Measurements from ENCODE around the gene PLVAP.

The PLVAP gene

GRCh38 chr19:17376935-17377600 is at the start of gene PLVAP:
PLVAP (minus strand) TSS chr19:17377342; CDS start chr19:17377288, 54 bp downstream.
- Histone ChIP-seq H3K27me3 (ENCODE audit: control insufficient read depth in 1 of 2, insufficient read depth in 2 of 2, low read length in 2 of 2) (peaks cover 3 to 6% of the 10 kb centered on the region in 2 donors), H3K9me3 (ENCODE audit: control insufficient read depth in 2 of 2, low read length in 2 of 2) (no peaks in the 10 kb centered on the region), H3K4me3 (ENCODE audit: low read length in 2 of 2) (peak within 1 kb of the TSS in 1 of 2 donors; percentile 47), H3K9ac (ENCODE audit: low read length in 2 of 2) (no peak within 1 kb of the TSS), H3K27ac (ENCODE audit: low read length) (no peak within 1 kb of the TSS), H3K36me3 (ENCODE audit: control insufficient read depth in 2 of 2, insufficient read depth in 2 of 2, low read length in 2 of 2) (no peaks in the 10 kb centered on the region), H3K4me1 (ENCODE audit: control insufficient read depth, insufficient read depth, low read length) (no peaks in the 10 kb centered on the region)

GRCh38 chr19:17424743-17425365 is 47.7 kb upstream of the PLVAP start:
- H3K36me3 ChIP-seq (ENCODE audit: control insufficient read depth in 2 of 2, insufficient read depth in 2 of 2, low read length in 2 of 2) = peaks cover 0 to 5% of the 10 kb centered on the region in 2 donors
- no peak overlapping the region for H3K4me3 ChIP-seq (ENCODE audit: low read length in 2 of 2)
- peaks cover 8% of the 10 kb centered on the region for H3K4me1 ChIP-seq (ENCODE audit: control insufficient read depth, insufficient read depth, low read length)
- H3K9me3 ChIP-seq (ENCODE audit: control insufficient read depth in 2 of 2, low read length in 2 of 2) = no peaks in the 10 kb centered on the region
- H3K27ac ChIP-seq (ENCODE audit: low read length) = no peak overlapping the region
- no peak overlapping the region for H3K9ac ChIP-seq (ENCODE audit: low read length in 2 of 2)
- H3K27me3 ChIP-seq (ENCODE audit: control insufficient read depth in 1 of 2, insufficient read depth in 2 of 2, low read length in 2 of 2) = no peaks in the 10 kb centered on the region

- H3K9me3 ChIP-seq (ENCODE audit: control insufficient read depth in 2 of 2, low read length in 2 of 2) = no peaks in the 10 kb centered on the region
- H3K27me3 ChIP-seq (ENCODE audit: control insufficient read depth in 1 of 2, insufficient read depth in 2 of 2, low read length in 2 of 2) = no peaks in the 10 kb centered on the region
- H3K4me3 ChIP-seq (ENCODE audit: low read length in 2 of 2) = no peak overlapping the region
- H3K4me1 ChIP-seq (ENCODE audit: control insufficient read depth, insufficient read depth, low read length) = peaks cover 10% of the 10 kb centered on the region
- H3K36me3 ChIP-seq (ENCODE audit: control insufficient read depth in 2 of 2, insufficient read depth in 2 of 2, low read length in 2 of 2) = peaks cover 0 to 5% of the 10 kb centered on the region in 2 donors
- no peak overlapping the region for H3K9ac ChIP-seq (ENCODE audit: low read length in 2 of 2)
- H3K27ac ChIP-seq (ENCODE audit: low read length) = no peak overlapping the region
These were observed 46.5 kb upstream of the PLVAP start for GRCh38 chr19:17423429-17424208.

- H3K27me3 ChIP-seq (ENCODE audit: control insufficient read depth in 1 of 2, insufficient read depth in 2 of 2, low read length in 2 of 2) = no peaks in the 10 kb centered on the region
- H3K36me3 ChIP-seq (ENCODE audit: control insufficient read depth in 2 of 2, insufficient read depth in 2 of 2, low read length in 2 of 2) = peaks cover 0 to 5% of the 10 kb centered on the region in 2 donors
- peaks cover 10% of the 10 kb centered on the region for H3K4me1 ChIP-seq (ENCODE audit: control insufficient read depth, insufficient read depth, low read length)
- H3K4me3 ChIP-seq (ENCODE audit: low read length in 2 of 2) = no peak overlapping the region
- H3K9ac ChIP-seq (ENCODE audit: low read length in 2 of 2) = no peak overlapping the region
- no peak overlapping the region for H3K27ac ChIP-seq (ENCODE audit: low read length)
- H3K9me3 ChIP-seq (ENCODE audit: control insufficient read depth in 2 of 2, low read length in 2 of 2) = no peaks in the 10 kb centered on the region
These were observed 44.8 kb upstream of the PLVAP start for GRCh38 chr19:17421942-17422341.

- H3K27ac ChIP-seq (ENCODE audit: low read length) = no peak overlapping the region
- H3K27me3 ChIP-seq (ENCODE audit: control insufficient read depth in 1 of 2, insufficient read depth in 2 of 2, low read length in 2 of 2) = no peaks in the 10 kb centered on the region
- H3K9ac ChIP-seq (ENCODE audit: low read length in 2 of 2) = peak overlapping the region; percentile 49 to 55
- H3K36me3 ChIP-seq (ENCODE audit: control insufficient read depth in 2 of 2, insufficient read depth in 2 of 2, low read length in 2 of 2) = peaks cover 0 to 5% of the 10 kb centered on the region in 2 donors
- no peaks in the 10 kb centered on the region for H3K9me3 ChIP-seq (ENCODE audit: control insufficient read depth in 2 of 2, low read length in 2 of 2)
- H3K4me1 ChIP-seq (ENCODE audit: control insufficient read depth, insufficient read depth, low read length) = peaks cover 10% of the 10 kb centered on the region
- H3K4me3 ChIP-seq (ENCODE audit: low read length in 2 of 2) = peak overlapping the region; percentile 81 to 84
These were observed 43.4 kb upstream of the PLVAP start for GRCh38 chr19:17420475-17420924.

- peaks cover 0 to 5% of the 10 kb centered on the region in 2 donors for H3K36me3 ChIP-seq (ENCODE audit: control insufficient read depth in 2 of 2, insufficient read depth in 2 of 2, low read length in 2 of 2)
- H3K4me1 ChIP-seq (ENCODE audit: control insufficient read depth, insufficient read depth, low read length) = peaks cover 10% of the 10 kb centered on the region
- H3K27me3 ChIP-seq (ENCODE audit: control insufficient read depth in 1 of 2, insufficient read depth in 2 of 2, low read length in 2 of 2) = no peaks in the 10 kb centered on the region
- peak within 1 kb of the TSS; percentile 70 for H3K27ac ChIP-seq (ENCODE audit: low read length)
- H3K9ac ChIP-seq (ENCODE audit: low read length in 2 of 2) = peak within 1 kb of the TSS; percentile 54 to 74
- H3K9me3 ChIP-seq (ENCODE audit: control insufficient read depth in 2 of 2, low read length in 2 of 2) = no peaks in the 10 kb centered on the region
- H3K4me3 ChIP-seq (ENCODE audit: low read length in 2 of 2) = peak within 1 kb of the TSS; percentile 81 to 84
These were observed 42.7 kb upstream of the PLVAP start, which contains the start of gene MVB12A for GRCh38 chr19:17419621-17420474. MVB12A (plus strand) TSS chr19:17420047; CDS start chr19:17420136, 89 bp downstream.

GRCh38 chr19:17419154-17419620 is 42.0 kb upstream of the PLVAP start:
- Histone ChIP-seq H3K36me3 (ENCODE audit: control insufficient read depth in 2 of 2, insufficient read depth in 2 of 2, low read length in 2 of 2) (peaks cover 0 to 5% of the 10 kb centered on the region in 2 donors), H3K9ac (ENCODE audit: low read length in 2 of 2) (peak overlapping the region; percentile 54 to 74), H3K4me3 (ENCODE audit: low read length in 2 of 2) (peak overlapping the region; percentile 58 to 81), H3K9me3 (ENCODE audit: control insufficient read depth in 2 of 2, low read length in 2 of 2) (no peaks in the 10 kb centered on the region), H3K27ac (ENCODE audit: low read length) (peak overlapping the region; percentile 70), H3K4me1 (ENCODE audit: control insufficient read depth, insufficient read depth, low read length) (peaks cover 13% of the 10 kb centered on the region), H3K27me3 (ENCODE audit: control insufficient read depth in 1 of 2, insufficient read depth in 2 of 2, low read length in 2 of 2) (no peaks in the 10 kb centered on the region)

GRCh38 chr19:17418710-17419109 is 41.6 kb upstream of the PLVAP start:
- Histone ChIP-seq H3K27me3 (ENCODE audit: control insufficient read depth in 1 of 2, insufficient read depth in 2 of 2, low read length in 2 of 2) (no peaks in the 10 kb centered on the region), H3K9ac (ENCODE audit: low read length in 2 of 2) (no peak overlapping the region), H3K36me3 (ENCODE audit: control insufficient read depth in 2 of 2, insufficient read depth in 2 of 2, low read length in 2 of 2) (peaks cover 0 to 2% of the 10 kb centered on the region in 2 donors), H3K27ac (ENCODE audit: low read length) (no peak overlapping the region), H3K9me3 (ENCODE audit: control insufficient read depth in 2 of 2, low read length in 2 of 2) (no peaks in the 10 kb centered on the region), H3K4me3 (ENCODE audit: low read length in 2 of 2) (no peak overlapping the region), H3K4me1 (ENCODE audit: control insufficient read depth, insufficient read depth, low read length) (peaks cover 13% of the 10 kb centered on the region)

GRCh38 chr19:17415121-17415520 is 38.0 kb upstream of the PLVAP start:
- Histone ChIP-seq H3K27ac (ENCODE audit: low read length) (no peak overlapping the region), H3K27me3 (ENCODE audit: control insufficient read depth in 1 of 2, insufficient read depth in 2 of 2, low read length in 2 of 2) (no peaks in the 10 kb centered on the region), H3K36me3 (ENCODE audit: control insufficient read depth in 2 of 2, insufficient read depth in 2 of 2, low read length in 2 of 2) (no peaks in the 10 kb centered on the region), H3K9ac (ENCODE audit: low read length in 2 of 2) (no peak overlapping the region), H3K4me1 (ENCODE audit: control insufficient read depth, insufficient read depth, low read length) (peaks cover 16% of the 10 kb centered on the region), H3K4me3 (ENCODE audit: low read length in 2 of 2) (no peak overlapping the region), H3K9me3 (ENCODE audit: control insufficient read depth in 2 of 2, low read length in 2 of 2) (no peaks in the 10 kb centered on the region)

- H3K4me1 ChIP-seq (ENCODE audit: control insufficient read depth, insufficient read depth, low read length) = peaks cover 14% of the 10 kb centered on the region
These were observed 37.0 kb upstream of the PLVAP start for GRCh38 chr19:17414097-17414496.

More at GRCh38 chr19:17414097-17414496, 37.0 kb upstream of the PLVAP start:
- Histone ChIP-seq H3K9me3 (ENCODE audit: control insufficient read depth in 2 of 2, low read length in 2 of 2) (no peaks in the 10 kb centered on the region), H3K9ac (ENCODE audit: low read length in 2 of 2) (no peak overlapping the region), H3K36me3 (ENCODE audit: control insufficient read depth in 2 of 2, insufficient read depth in 2 of 2, low read length in 2 of 2) (no peaks in the 10 kb centered on the region), H3K4me3 (ENCODE audit: low read length in 2 of 2) (no peak overlapping the region), H3K27me3 (ENCODE audit: control insufficient read depth in 1 of 2, insufficient read depth in 2 of 2, low read length in 2 of 2) (no peaks in the 10 kb centered on the region), H3K27ac (ENCODE audit: low read length) (no peak overlapping the region)
